ENCODE data around the gene ST3GAL3.

ST3GAL3 gene

DNA sequence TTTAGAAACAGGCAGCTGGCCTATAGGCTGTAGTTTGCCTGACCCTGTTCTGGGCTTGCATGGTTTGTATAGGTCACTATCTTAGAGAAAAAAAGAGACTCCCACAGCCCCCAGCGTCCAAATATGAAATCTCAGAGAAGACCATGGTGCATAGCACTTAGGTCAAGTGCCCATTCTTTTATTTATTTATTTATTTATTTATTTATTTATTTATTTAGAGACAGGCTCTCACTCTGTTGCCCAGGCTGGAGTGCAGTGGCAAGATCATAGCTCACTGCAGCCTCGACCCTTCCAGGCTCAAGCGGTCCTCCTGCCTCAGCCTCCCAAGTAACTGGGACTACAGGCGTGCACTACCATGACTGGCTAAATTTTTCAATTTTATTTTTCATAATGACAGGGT, 175.4 kb downstream of the ST3GAL3 start:
- DNase-seq: no peak

DNA sequence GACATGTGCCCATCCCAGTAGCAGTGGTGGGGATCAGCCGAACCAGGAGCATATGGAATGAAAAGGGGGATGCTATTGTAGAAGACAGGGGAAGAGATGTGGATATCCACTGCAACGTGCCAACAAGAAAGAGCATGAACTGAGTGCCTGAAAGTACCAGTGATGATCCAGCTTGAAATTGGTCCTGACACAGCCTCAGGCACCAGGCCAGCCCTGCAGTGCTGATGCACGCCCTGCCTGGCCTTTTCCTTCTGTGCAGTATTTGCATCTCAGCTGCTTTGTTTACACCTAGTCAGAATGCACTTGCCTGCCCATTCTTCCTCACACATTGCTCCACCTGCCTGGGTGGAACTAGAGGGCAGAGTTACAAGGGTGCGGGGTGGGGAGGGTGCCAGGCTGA, 176.0 kb downstream of the ST3GAL3 start:
- no peak for DNase-seq

DNA sequence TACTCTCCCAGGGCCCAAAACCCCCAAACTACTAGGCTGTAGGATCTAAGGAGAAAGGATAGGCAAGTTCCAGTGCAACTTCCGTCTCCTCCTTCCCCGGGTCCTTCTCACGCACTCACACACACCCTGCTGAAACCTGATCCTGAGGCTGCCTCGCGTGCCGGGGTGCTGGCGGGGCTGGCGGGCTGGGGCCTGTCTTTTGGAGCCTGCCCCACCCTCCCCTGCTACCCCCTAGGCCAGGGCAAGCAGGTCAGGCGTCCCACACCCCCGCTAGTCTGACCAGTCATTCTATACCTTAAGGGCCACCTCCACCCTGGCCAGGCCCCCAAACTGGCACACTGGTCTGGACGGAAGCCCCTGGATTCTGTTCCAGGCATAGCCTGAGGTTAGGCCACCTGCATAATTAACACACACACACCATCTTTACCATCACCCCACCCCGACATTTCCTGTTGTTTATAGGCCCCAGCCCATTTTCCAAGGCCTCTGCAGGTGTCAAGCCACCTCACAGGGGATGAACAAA, 178.0 kb downstream of the ST3GAL3 start:
- no peak for DNase-seq

DNA sequence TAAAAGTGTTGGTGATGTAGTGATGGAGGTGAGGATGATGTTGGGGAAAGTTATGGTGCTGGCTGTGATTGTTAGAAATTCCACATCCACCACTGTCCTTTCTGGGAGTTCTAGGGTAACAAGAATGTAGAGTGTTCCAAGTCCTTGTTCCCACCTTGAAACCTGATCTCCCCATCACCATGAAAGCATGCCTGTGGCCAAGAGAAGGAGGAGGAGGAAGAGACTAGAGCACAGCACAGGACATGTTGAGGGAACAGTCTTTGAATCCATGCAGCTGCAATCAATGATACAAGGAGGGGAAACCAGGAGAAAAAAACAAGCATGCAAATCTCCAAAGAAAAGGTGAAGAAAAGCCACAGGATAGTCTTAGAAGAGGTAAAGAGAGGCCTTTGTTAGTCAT, 180.4 kb downstream of the ST3GAL3 start:
- no peak for DNase-seq

DNA sequence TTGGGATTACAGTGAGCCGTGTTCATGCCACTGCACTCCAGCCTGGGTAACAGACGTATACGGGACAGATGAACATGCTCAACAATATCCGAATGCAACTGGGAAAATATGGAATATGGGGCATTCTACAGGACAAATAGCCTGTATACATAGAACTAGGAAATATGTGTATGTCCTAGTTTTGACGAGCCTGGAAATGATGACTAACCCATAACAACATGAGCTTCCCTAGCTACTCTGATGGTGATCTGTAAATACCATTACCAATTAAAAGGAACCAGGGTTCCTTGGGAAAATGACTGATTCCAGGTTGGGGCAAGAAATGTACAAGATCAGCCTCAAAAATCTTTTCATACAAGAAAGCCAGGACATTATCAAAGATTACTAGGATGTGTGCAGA, 183.5 kb downstream of the ST3GAL3 start:
- no peak for DNase-seq

DNA sequence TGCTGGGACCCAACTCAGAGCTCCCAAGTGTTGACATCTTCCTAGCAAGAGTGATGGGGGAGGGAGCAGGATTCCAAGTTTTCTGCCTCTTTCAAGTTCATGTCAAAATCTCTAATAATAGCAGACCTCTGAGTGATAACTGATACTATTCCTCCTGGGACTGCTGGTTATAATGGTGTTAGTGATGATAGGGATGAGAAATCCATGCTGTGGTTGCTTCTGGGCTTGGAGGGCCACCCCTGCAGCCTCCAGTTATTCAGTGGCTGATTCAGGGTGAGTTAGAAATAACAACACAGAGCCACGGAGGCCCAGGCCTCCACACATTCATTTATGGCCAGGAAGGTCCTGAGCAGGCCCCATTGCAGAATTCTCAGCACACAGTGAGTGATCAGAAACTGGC, 185.7 kb downstream of the ST3GAL3 start:
- no peak for DNase-seq

DNA sequence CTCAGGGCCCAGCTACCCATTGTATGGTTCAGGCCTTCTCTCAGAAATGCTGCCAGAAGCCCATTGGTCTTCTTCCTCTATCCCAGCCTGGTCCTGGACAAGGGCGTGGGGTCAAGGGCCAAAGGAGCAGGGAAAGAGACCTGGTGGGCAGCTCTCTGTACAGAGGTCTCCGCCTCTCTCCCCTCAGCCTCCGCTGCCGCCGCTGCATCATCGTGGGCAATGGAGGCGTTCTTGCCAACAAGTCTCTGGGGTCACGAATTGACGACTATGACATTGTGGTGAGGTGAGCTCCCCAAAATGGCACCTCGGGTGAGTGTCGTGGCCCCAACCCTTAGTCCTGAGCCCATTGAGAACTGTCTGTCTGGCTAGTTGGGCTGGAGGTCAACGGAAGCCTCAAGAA, 191.6 kb downstream of the ST3GAL3 start:
- no peak for DNase-seq

DNA sequence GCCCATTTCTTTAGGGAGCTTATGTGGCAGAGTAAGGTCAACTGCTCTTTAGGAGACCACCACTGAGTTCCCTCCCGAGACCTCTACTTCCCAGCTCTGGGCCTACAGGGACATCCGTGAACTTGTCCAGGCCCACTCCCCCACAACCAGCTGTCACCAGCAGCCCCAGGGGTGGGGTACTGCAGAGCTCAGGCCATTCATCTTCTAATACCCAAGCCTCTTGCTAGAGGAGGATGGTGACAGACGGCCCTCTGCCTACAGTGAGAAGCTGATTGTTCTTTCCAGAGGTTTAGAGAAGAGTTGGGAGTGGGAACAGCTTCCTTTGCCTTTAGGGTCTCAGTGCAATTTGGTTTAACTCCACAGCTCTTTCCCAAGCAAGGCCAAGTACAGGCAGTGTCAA, 193.1 kb downstream of the ST3GAL3 start:
- DNase-seq: no peak

DNA sequence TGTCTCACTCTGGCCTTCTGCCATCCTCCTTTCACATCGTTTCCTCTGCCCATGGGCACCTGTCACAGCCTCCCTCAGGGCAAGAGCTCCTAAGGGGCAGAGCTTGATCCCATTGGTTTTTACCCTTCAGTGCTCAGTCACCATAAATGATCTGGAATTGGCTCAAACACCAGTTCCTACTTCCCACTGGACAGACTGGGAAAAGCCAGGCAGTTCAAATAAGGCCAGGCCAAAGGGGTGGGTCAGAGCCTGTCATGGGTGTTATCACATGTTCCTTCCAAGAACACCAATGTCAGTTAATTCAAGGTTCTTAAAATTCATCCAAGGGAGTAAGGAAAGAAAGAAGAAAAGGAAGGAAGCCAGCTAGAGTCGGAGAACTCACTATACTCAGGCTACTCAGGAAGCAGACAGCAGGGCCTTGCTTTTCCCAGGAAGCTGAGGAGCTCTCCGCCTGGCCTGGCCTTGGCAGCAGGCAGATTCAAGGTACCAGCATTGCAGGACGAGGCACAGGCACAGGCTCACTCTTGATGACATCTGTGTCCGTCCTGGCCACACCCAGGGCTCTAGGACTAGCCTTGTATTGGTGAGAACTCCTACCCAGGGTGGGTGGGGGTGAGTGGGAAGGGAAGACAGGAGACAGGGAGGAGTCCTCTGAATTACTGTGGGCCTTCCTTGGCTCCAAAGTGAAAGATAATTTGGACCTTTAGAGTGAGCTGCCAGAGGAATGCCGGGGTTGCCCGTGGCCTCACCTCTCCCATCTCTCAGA, 194.0 kb downstream of the ST3GAL3 start:
- no peak for DNase-seq

DNA sequence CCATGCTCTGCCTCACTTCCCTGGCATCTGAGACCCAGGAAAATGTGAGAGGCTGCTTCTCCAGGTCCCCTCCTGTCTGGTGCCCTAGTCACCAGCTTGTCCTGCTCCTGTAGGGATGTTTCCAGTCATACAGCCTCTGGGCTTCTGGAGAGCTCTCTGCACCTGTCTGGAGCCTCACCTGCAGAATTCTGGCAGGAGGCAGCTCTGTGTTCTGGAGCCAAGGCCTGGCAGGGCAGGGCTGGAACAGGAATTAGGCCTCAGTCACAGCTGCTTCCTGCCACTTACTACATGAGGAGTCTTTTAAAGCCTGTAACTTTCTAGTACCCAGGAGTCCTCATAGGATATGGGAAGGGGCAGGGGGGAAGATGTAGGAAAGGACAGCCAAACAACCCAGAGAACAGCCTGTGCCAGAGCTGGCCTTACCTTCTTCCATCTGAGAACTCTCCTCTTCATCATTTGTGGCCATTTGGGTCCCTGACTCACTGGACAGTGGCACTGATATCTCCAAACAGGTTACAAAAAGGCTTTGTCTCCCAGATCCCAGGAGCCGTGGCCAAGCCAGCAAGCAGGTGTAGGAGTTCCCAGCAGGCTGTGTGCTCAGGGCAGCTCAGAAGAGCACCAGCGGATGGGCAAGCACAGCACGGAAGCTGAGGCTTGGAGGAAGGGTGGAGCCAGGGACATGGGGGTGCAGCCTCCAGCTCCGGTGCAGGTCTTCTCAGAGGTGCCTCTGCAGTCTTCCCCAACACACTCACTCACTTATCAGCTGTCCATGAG, 194.9 kb downstream of the ST3GAL3 start:
- no peak for DNase-seq

DNA sequence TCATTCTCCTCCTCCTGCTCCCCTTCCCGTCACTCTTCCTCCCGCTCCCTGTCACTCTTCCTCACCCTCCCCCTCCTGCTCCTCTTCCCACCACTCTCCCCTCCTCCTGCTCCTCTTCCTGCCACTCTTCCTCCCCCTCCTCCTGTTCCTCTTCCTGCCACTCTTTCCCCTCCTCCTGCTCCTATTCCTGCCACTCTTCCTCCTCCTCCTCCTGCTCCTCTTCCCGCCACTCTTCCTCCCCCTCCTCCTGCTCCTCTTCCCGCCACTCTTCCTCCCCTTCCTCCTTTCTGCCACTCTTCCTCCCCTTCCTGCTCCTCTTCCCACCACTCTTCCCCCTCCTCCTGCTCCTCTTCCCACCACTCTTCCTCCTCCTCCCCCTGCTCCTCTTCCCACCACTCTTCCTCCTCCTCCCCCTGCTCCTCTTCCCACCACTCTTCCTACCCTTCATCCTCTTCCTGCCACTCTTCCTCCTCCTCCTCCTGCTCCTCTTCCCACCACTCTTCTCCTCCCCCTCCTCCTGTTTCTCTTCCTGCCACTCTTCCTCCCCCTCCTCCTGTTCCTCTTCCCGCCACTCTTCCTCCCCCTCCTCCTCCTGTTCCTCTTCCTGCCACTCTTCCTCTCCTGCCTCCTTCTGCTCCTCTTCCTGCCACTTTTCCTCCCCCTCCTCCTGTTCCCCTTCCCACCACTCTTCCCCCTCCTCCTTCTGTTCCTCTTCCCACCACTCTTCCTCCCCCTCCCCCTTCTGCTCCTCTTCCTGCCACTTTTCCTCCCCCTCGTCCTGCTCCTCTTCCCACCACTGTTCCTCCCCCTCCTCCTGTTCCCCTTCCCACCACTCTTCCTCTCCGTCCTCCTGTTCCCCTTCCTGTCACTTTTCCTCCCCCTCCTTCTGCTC, 197.6 kb downstream of the ST3GAL3 start:
- DNase-seq: no peak

DNA sequence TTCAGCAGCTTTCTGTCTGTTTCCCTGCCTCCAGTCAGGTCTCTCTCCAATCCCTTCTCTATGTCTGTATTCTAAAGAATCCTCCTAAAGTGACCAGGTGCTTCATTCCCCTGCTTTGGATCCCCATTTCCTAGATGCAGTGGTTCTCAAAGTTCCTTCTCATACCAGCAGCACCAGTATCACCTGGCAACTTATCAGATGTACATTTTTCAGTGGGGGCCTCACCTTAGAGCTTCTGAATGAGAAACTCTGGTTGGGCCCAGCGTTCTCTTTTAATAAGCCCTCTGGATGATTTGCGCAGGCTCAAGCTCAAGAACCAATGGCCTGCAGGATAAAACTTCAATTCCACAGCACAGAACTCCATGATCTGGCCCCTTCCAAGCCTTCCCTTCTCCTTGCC, 200.9 kb downstream of the ST3GAL3 start:
- DNase-seq: no peak

DNA sequence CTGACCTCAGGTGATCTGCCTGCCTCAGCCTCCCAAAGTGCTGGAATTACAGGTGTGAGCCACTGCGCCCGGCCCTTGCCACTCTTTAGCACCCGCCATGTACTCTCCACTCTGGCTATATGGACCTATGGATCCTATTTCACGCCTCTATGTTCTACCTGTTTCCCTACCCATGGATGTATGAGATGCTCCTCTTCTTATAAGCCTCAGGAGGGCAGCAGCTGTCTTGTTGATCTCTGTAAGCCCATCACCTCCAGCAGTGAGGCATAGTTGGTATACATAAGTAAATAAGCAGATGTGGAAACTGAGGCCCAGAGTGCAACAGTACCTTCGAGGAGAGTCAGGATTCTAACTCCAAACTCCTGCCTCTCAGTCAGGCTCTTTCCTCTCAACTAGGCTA, 201.5 kb downstream of the ST3GAL3 start:
- no peak for DNase-seq

DNA sequence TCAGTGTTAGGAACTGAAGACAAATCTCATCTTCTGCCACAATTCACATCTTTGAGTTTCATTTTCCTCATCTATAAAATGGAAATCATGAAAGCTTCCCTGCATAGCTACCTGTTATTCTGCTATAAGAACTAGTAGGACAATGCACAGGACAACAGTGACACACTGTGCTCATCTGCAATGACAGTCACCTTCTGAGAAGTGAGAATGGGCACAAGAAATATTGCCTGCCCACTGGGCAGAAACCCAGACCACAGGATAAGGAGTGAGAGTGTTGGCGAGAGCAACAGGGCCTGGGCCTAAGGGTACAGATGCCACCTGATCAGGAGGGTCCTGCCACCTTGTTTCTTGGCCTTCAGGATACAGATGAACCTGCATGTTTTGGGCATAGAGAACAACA, 203.0 kb downstream of the ST3GAL3 start:
- DNase-seq: no peak

DNA sequence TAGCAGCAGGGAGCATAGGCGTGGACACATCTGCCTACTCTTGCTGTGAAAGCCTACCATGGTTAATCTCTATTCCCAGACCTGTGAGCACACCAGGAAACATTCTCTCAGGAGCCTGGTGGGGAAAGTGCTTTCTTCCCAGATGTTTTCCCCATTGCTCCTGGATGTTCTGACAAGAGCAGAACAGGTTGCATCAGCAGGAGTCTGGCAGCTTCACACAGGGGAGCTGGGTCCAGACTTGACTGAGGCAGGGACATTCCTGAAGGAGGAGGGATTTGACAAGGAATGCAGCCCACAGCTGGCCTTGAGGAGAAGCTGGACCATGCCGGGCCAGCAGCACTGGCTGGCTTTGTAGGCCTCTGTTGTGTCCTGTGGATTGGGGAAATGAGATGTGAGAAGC, 205.3 kb downstream of the ST3GAL3 start:
- DNase-seq: no peak

DNA sequence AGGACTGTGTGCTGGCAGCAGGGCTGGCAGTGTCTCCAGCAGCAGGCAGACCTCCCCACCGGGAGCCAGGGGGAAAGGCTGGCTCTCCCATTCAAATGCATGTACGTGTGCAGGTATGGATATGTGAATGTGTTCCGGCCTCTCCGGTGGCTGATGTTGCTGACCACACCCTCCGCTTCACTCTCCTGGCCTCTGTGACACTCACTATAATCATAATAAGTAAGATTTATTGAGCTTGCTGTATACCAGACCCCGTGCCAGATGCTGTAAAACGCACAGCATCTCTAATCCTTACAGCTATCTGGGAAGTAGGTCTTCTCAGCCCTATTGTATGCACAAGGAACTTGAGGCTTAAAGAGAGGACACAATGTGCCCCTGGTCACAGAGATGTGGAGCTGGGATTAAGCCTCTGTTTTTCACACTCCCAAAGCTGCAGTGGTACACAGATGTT, 205.7 kb downstream of the ST3GAL3 start:
- DNase-seq: no peak

DNA sequence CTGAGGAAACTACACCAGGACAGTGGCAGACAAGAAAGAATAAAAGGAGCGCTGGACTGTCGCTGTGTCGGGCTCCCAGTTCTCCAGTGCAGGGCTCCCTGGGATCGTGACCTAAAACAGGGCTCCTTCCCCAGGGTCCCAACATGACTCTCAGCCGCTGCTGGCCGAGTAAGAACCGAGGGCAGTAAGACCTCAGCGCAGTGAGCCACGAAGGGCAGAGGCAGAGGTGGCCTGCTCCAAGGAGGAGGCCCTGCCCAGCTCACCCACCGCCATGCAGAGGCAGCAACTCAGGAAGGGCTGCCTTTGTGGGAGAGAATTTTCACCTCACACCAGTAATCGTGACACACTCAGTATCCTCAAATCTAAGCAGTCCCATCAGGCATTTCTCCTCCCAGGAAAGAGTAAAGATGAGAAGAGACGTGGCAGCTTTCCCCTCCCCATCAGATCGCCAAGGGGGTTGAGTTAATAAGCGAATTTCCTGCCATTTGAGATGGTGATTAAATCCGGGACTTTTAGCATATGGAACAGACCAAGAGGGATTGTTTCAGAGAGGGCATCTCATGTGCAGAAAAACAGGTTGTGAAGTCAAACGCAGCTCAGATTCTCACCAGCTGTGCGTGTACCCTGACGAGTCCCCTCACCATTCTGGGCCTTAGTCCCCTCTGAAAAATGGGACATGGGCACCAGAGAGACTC, 206.5 kb downstream of the ST3GAL3 start:
- DNase-seq: no peak

DNA sequence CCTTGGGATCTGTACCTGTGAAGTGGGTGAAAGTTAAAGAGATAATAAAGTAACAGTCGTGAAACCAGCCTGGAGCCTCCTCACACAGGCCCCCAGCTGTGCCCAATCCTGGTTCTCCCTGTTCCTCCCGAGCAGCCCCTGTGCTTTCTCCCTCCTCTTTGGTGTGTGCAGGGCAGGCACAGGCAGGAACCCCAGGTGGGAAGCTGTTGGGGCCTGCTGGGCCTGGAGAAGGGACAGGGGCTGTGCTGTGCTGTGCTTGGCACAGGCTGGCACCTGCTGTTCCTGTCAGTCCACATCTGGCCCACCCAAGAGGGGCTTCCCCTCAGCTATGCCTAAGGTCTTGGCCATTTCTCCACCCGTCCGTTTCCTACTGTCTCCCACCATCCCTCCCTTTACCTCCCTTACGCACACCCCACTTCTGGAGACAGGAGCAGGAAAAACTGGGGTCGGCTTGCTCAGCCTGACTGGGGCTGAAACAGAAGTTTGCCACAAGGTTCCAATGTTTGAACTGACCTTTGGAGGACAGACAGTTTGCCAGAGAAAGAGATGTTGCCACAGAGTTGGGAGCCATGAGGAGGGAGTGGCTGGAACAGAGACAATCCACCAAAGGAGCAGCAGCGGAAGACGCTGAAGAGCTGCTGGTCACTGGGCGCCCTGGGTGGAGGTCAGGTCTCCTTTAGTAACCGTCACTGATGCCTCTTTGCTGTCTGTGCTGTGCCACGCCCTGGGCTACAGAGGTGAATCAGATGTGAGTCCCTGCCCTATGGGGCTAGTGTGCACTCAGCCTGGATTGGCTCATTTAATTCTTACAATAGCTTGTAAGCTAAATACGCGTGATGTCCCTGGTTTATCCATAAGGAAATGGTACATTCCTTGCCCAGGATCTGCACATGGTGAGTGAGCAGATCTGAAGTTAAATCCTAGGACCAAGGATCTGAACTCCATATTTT, 207.5 kb downstream of the ST3GAL3 start:
- no peak for DNase-seq

DNA sequence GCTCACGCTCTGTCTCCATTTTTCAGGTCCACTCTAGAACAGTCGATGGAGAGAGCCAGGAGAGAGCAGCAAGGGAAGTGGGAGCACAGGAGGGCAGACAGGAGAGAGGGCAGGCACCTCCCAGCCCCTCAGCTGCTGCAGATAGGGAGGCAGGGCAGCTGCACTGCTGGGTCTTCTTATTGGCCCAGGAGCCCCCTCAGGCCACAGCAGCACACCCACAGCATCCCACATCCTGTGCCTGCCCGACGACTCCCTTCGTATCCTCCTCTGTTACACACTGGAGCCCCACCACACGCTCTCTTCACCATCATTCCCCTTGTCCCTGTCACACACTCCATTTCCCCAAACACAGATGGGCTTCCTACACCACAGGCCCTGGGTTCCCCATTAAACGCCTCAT, 212.6 kb downstream of the ST3GAL3 start:
- no peak for DNase-seq

DNA sequence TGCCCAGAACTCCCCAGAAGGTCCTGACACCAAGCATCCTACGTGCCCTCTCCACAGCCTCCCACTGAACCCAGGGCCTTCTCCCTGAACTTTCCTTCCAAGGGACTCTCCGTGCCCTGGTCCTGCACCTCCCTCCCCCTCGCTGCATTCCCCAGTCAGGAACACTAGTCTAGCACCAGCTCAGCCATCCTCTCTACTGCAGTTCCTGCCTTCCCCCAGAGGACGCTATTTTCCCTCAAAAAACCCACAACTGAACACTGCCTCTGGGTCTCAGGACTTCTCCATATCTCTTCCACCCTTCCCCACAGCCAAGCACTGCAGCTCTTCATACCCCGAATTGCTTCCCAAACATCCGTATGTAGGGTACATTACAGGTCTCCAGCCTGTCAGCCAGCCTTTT, 213.7 kb downstream of the ST3GAL3 start:
- DNase-seq: no peak

DNA sequence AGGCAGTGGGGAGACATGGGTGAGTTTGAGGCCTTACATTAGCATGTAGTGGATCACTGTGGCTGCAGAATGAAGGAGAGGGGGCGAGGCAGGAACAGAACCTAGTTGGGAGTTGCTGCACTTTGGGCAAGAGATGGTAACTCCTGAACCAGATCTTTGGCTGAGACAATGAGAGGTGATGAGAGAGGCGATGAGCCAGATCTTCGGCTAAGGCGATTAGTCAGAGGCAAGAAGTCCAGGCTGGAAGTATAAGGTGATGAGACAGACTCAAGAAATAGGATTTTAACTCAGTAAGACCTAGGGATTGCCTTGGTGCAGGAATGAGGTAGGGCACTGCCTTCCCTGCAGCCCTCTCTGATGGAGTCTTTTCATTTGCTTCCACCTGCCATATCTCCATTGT, 217.2 kb downstream of the ST3GAL3 start:
- DNase-seq: no peak
